GM18499 (cell line): Measurements from ENCODE around the gene PIH1D1.
A peak's percentile ranks its signal among the peaks of the same experiment; 100 is the strongest.
"Not testable (repeated sequence)": the region's sequence is repeated elsewhere in the genome, so short reads cannot be mapped to it uniquely, and the experiment has no call there.

Experiments used
- ATAC-seq: cut with Tn5 transposase; IDR thresholded peaks from one replicate; pipeline ENCODE4 v1.9.1; 2021; ENCODE audit warnings: moderate number of reproducible peaks; ENCODE audit not compliant: insufficient read depth, unreplicated experiment

PIH1D1 gene

DNA sequence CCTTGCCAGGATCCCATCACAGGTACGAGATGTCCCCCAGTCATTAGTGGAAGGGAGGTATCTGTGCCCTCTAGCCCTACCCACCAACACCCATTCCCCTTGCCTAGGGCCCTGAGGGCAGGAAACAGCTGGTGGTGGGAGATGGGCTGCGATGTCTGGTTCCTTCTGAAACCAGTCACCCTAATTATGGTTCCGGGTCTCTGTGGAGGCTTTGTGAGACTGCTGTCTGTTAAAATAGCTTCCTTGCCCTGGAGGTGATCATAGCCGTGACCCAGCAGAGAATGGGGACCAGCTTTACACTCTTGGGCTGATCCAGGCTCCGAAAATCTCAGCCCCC is 6.9 kb upstream of the PIH1D1 start:
- ATAC-seq: no peak

DNA sequence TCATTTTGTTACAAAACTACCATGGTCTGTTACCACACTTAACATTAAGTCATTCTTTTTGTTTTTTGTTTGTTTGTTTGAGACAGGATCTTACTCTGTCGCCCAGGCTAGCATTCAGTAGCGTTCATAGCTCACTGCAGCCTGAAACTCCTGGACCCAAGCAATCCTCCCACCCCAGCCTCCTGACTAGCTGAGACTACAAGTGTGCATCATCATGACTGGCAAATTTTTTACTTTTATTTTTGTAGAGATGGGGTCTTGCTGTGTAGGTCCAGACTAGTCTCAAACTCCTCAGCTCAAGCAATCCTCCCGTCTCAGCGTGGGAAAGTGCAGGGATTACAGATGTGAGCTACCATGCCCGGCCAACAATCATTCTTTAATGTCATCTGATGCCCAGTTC is 4.7 kb upstream of the PIH1D1 start:
- no peak for ATAC-seq

DNA sequence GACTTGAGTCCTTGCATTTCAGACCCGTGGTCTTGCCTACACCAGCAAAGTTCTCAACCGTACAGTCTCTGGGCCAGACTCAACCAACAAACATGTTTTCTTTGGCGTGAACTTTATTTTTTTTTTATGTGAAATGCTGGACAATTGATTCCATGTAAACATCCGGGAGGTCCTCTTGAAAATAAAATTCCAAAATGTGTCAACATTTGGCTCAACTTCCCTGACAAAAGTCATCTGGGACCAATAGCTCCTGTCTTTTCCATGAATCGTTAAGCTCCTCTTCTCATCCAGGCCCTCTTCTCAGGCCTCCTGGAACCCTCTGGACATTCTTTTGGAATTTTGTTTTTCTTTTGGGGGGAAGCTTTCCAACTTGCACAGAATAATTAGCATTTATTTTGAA is 4.2 kb upstream of the PIH1D1 start:
- no peak for ATAC-seq

DNA sequence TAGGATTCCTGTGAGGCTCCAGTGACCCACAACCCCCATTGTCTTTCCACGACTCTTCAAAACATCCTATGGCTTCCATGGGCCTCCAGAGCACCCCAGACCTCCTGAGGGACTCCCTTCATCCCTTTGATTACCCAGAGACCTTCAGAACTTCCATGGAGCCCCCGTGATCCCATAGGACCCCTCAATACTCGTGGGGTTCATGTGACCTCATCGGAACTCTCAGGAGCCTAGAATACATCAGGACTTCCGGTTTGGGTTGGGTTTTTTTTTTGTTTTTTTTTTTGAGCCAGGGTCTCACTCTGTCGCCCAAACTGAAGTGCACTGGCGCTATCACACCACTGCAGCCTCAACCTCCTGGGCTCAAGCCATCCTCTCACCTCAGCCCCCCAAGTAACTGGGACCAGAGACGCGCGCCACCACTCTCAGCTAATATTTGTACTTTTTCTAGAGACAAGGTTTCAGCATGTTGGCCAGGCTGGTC is 2.2 kb upstream of the PIH1D1 start:
- ATAC-seq: no peak

DNA sequence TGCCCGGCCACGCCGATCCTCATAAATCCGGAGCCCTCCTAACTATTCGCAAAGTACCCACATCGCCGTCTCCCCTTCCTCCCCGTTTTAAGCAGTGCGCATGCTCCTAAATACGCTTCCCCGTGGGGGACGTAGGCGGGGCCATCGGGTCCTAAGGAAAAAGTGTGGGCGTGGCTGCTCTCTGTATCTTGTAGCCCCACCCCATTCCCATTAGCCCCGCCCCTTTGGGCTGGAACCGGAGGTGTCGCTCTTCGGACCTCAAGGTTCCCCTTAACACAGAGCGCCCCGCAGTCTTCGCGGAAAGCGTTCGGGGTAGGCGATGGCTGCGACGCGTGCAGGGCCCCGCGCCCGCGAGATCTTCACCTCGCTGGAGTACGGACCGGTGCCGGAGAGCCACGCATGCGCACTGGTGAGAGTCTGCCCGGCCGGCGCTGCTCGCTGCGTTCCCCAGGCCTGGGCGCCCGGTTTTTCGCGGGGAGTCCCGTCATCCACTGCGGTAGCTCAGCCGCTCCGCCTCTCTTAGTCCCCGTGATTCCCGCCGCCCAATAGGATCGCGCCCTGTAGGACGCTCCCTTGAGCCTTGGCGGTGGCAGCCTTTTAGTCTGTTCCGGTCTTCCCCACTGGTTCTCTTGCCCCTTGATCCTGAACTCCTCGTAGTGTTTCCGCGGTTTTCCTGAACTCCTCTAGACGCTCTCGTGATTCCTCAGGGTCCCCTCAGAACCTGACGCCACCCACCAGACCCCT is 1.6 kb upstream of the PIH1D1 start, which contains the start of gene ALDH16A1:
ALDH16A1 (plus strand) TSS at position 213 of the 744 bp plus-strand sequence; CDS start at position 320, 107 bp downstream.
- peak; percentile 51 for ATAC-seq

DNA sequence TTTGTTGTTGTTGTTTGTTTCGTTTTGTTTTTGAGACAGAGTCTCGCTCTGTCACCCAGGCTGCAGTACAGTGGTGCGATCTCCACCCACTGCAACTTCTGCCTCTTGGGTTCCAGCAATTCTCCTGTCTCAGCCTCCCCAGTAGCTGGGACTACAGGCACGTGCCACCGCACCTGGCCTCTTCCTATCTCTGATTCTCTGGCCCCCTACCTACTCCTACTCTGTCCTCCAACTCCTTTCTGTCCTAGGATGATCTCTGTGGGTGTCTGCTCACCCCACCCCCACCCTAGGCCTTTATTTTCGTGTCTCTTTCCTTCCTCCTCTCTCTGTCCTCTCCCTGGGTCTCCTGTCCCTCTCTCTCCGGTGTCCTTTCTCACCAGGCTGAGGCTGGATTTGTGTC is 1.2 kb downstream of the PIH1D1 start:
- no peak for ATAC-seq

DNA sequence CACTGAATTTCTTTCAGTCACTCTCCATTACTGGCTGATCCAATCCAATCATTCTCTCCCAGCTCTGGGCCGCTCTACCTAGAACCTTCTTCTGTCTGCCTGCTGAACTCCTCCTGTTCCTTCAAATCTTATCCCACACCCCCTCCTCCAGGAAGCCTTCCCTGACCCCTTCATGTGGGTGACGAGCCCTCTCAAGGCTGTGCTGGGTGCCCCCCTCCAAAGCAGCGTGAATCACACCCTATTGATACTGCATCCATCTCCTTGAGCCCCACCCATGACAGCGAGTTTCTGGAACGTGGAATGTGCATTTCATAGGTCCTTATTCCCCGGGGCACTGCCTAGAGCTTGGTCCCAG is 3.2 kb downstream of the PIH1D1 start:
- ATAC-seq: no peak

DNA sequence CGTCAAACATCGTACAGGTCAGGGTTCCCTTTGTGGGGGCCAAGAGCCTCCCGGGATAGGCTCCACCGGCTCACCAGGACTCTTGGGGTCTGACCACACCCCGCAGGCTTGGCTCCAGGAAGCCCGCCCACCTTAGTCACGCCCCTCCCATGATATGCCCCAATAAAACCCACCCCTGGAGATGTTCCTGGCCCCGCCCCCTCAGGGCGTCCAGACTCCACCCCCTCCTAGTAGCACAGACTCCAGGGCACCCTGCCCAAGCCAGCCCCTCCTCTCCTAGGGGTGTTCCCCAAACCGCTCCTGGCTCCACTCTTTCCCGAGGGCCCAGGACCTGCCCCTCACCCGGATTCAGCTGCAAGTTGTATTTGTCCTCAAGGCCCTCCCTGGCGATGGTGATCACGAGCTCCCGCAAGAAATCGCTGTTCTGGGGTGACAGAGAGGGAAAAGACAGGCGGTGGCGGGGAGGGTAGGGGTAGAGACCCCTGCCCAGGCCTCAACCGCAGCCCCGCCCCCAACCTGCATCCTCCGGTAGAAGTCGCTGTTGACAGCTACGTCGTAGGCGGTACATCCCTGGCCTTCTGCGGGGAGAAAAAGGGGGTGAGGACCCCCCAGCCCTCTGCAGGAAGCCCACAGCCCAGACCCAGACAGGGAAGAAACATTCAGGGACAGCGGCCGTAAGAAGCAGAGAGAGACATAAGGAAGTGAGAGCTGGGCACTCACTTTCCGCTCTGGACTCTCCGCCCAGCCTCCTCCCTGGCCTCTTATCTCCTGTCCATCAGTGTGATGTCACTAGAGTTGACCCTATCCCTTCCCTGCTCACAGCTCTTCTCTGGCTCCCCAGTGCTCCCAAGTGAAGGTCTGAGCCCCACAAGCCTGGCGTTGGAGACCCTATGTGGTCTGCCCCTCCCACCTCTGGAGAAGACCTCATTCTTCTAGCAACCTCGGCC is 3.9 kb downstream of the PIH1D1 start:
- no peak for ATAC-seq

DNA sequence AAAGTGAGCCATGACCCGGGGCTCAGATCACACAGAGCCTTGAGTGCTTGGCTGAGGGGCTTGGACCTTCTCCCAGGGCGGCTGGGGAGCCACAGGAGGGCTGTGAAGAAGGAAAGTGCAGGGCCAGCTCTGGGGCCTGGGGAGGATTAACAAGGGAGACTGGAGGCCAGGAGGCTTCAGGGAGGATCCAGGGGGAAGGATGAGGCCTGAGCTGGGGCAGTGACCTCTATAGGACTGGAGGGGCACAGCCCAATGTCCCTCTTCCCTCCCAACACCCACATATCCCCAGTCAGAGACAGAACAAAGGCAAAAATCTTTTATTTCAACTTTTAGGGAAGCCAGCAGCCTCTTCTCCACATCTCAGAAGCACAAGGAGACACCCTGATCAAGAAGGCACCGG is 5.6 kb downstream of the PIH1D1 start:
- ATAC-seq: no peak

DNA sequence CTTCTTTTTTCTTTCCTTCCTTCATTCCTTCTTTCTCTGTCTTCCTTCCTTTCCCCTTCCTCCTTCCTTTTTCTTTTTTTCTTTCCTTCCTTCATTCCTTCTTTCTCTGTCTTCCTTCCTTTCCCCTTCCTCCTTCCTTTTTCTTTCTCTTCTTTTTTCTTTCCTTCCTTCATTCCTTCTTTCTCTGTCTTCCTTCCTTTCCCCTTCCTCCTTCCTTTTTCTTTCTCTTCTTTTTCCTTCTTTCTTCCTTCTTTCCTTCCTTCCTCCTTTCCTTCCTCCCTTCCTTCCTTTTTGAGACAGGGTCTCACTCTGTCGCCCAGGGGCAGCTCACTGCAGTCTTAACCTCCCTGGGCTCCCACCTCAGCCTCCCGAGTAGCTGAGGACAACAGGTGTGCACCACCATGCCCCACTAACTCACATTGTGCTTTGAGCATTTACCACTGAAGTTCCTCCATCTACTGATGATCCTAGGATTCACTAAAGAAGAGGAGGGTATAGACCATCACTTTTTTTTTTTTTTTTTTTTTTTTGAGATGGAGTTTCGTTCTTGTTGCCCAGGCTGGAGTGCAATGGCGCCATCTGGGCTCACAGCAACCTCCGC is 7.4 kb downstream of the PIH1D1 start:
- ATAC-seq: not testable (repeated sequence)

DNA sequence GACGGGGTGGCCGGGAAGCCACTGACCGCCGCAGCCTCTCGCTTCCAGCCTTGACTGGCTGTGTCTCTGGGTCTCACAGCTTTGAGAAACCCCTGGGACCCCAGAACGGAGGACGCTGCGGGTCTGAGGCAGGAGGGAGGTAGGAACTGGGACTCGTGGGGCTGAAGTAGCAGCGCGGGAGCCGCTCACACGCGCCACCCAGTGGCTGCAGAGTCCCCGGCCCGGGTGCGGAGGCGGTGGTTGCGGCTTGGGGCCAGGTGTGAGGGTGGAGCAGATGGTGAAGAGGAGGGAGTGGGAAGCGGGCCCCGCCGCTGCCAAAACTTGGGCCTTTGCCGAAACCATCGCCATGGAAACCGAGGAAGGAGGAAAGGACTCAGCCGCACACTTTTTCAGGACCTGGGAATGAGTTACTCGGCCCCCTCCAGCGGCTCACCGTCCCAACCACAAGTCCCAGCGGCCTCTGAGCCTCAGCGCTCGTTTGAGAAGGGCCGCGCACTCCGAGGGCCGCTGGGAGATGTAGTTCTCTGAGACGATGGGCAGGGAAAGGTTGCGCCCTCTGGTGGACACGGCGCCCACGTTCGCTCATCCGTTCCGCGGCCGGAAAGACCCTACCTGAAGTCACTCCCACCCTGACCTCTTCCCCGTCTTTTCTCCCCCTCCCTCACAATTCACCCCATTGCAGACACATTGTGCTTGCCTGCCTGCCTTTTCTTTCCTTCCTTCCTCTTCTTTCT is 8.1 kb downstream of the PIH1D1 start:
- peak; percentile 38 for ATAC-seq

DNA sequence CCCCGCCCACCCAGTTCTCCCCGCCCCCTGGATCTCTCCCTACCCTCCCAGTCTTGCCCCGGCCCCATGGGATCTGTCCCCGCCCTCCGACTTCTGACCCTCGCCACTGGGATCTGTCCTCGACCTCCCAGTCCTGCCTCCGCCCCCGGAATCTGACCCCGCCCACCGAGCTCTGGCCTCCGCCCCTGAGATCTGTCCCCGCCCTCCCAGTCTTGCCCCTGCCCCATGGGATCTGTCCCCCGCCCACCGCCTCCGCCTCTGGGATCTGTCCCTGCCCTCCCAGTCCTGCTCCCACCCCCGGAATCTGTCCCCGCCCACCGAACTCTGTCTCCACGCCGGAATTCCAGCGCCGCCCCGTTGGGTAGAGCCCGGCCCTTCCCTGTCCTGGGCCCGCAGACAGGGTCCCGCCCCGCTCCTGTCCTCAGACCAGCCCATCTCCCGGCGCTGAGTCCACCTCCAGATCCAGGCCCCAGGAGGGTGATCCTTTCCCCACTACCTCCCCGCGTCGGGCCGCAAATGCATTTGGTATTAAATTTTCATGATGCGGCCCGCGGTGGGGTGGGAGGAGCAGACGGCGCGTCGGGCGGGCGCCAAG is 8.7 kb downstream of the PIH1D1 start:
- ATAC-seq: peak; percentile 10

DNA sequence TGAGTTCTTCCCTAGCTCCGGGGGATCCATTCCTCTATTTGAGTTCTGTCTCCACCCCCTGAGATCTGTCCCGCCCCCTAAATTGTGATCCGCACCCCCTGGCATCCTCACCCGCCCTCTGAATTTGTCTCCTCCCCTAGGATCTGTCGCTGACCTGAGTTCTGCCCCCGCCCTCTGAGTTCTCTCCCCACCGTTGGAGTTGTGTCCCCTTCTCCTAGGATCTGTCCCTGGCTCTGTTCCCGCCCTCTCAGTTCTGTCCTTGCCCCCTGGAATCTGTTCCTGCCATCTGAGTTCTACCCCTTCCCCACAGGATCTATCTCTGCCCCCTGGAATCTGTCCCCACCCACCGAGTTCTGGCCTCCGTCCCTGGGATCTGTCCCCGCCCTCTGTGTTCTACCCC is 9.3 kb downstream of the PIH1D1 start:
- no peak for ATAC-seq

DNA sequence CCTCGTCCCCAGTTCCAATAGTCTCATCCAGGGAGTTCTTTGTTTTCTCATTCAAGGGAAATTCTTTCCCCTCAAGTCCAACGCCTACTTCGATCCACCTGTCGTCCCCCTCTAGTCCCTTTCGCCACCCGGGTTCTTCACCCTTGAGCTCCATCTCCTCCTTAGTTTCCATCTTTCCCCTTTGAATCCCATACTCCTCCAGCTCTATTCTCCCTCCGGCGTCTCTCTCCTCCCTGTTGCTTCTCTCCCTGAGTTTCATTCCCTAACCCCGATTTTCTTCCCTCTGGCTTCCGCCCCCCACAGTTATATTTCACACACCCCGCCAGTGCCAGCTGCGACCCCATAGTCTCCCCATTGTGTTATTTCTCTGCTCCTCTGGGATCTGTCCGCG is 9.7 kb downstream of the PIH1D1 start:
- ATAC-seq: no peak

DNA sequence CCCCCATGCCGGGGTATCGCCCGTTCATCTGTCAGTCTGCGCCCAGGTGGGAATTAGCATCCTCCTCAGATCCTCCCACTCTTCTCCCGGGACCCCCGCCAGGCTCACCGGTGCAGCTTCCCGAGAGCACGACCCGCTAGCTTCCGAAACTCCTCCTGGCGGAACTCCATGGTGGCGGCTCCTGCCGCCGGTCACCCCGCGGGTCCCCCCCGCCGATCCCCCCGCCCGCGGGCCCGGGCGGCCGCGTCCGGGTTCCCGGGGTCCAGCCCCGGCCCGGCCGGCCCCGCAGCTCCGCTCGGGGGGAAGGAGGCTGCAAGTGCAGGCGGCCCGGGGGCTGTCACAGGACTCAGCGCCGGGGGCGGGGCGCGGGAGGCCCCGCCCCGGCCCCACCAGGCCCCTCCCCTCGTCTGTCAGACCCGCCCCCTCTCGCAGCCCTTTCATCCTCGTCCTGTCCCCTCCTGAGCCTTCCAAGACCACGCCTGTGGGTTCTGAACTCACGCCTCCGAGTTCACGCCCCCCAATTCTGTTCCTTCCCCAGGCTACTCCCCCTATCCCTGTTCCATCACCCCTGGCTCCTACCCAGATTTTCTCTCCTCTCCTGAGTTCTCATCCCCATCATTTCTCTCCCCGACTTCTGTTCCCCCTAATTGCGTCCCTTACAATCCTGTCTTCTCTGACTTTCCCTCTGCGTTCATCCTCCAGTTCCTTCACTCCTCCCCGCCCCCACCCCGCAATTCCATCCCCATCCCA is 10.2 kb downstream of the PIH1D1 start, which contains the start of gene SLC17A7:
SLC17A7 (minus strand) TSS at position 318 of the 750 bp plus-strand sequence; CDS start at position 170, 148 bp downstream.
- no peak for ATAC-seq

DNA sequence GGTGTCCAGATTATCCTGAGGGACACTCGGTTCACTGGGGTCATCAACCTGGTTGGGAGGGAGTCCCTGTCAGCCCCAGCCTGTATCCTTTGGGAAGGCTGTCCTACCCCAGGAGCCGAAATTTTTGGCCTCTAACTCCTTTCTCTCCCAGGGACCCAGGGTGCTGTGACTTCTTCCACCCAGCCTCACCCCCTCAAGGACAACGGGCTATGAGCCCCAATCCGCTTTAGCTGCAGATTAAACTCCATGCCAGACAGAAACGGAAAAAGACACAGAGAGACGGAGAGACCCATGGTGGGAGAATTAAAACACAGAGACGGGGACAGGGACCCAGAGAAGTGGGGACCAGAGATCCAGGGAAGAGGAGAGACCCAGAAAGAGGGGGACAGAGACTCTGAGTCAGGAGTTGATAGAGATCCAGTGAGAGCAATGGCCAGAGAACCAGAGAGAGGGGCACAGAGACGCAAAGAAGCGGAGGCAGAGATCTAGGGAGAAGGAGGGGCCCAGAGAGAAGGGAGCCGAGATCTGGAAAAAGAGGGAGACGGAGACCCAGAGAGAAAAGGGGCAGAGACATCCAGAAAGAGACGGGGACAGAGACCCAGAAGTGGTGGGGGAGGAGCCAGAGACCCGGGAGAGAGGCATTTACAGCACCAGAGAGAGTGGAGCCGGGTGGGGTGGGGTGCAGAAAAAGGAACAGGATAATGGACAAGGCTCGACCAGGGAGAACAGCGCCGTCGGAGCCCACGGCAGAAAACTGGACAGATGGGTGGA is 11.0 kb downstream of the PIH1D1 start:
- no peak for ATAC-seq

DNA sequence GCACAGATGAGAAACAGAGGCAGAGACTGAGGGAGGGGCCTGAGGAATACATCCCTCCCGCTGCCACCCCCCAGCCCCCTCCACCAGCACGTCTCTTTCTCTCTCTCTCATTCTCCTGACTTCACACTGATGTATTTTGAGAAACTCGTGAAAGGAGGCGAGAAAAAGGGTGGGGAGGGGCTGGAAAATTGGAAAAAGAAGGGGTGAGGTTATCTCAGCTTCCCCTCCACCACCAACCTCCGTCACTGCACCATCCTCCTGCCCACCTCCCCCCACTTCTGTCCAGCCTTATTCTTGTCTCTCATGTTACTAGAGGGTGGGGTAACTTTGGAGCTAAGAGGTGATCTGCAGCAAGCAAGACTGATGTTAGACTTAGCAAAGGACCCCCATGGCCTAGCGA is 11.8 kb downstream of the PIH1D1 start:
- no peak for ATAC-seq

DNA sequence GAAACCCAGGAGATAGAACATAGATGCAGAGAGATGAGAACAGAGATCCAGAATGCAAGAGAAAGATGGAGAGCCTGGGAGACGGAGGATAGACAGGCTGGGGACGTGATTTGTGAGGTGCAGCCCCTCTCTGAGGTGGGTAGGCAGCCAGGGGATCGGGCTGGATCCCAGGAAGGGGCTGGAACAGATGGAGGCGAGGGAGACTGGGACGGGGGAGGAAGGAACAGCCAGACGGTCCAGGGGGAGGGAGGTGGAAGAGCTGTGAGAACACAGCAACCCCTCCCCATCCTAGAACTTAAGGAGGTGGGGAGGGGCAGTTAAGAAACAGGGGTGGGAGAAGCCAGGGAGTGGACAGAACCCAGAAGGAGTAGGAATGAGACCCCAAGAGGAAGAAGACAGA is 13.4 kb downstream of the PIH1D1 start:
- no peak for ATAC-seq
